Measurements from ENCODE around the gene RASD2.

DNA sequence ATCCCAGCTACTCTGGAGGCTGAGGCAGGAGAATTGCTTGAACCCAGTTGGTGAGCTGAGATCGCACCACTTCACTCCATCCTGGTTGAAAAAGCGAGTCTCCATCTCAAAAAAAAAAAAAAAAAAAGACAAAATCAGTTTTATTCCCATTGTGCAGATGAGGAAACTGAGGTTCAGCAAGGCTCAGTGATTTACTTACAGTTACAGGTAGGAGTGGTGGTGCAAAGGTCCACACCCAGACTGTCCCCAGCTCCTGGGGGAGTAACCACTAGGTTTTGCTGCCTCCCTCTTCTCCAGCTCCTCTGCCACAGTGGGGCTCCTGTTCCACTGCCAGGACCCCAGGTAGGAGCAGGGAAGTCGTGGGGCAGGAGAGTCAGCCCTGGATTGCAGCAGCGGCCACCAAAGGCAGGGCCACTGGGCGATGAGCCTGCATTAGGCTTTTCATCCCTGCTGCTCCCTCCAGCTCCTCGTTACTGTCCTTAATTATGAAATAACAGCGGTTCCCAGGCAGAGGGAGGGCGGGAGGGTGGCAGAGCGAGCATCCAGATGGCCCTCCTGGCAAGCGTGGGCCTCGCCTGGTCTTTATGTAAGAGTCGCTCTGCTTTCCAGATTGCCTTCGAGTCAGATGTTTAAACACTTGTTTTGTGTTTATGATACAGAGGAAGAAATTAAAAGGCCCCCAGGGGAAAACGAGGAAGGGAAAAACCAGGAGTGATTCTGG is 15.5 kb upstream of the RASD2 start:
- TF ChIP-seq, protein P1, sequence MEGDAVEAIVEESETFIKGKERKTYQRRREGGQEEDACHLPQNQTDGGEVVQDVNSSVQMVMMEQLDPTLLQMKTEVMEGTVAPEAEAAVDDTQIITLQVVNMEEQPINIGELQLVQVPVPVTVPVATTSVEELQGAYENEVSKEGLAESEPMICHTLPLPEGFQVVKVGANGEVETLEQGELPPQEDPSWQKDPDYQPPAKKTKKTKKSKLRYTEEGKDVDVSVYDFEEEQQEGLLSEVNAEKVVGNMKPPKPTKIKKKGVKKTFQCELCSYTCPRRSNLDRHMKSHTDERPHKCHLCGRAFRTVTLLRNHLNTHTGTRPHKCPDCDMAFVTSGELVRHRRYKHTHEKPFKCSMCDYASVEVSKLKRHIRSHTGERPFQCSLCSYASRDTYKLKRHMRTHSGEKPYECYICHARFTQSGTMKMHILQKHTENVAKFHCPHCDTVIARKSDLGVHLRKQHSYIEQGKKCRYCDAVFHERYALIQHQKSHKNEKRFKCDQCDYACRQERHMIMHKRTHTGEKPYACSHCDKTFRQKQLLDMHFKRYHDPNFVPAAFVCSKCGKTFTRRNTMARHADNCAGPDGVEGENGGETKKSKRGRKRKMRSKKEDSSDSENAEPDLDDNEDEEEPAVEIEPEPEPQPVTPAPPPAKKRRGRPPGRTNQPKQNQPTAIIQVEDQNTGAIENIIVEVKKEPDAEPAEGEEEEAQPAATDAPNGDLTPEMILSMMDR (IDR thresholded peaks at IDR 0.05 in 4 of 5, conservative IDR thresholded peaks at IDR 0.05 in 1 of 5): no peak
- TF ChIP-seq POLR2A (IDR thresholded peaks at IDR 0.05): no peak

All from gastrocnemius medialis (tissue), 4 donors.